ENCODE results near the gene CAPZA1.

DNA sequence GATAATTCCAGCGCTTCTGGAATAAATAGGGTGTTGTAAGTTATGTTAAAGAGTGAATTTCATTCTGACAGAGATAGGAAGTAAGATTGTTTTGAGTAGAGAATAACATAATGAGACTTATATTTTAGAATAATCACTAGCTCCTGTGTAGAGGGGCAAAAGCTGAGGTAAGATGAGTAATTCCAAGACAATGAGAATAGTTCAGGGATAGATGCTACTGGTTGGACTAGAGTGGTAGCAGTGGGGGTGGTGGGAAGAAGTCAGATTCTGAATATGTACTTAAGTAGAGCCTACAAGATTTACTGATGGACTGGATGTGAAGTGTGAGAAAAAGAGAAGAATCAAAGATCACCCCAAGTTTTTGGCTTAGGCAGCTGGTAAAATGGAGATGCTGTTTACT is 31.6 kb downstream of the CAPZA1 start:
- TF ChIP-seq PRDM15 (CRISPR knock-in tag; IDR thresholded peaks at IDR 0.05) = no peak
- no peak for TF ChIP-seq CTCF (IDR thresholded peaks at IDR 0.05)
- TF ChIP-seq MXD4 (CRISPR knock-in tag; IDR thresholded peaks at IDR 0.05; ENCODE audit: borderline replicate concordance) = no peak
- TF ChIP-seq ZNF263 (CRISPR knock-in tag; IDR thresholded peaks at IDR 0.05; ENCODE audit: low read depth) = no peak
- no peak for TF ChIP-seq CBFB (CRISPR knock-in tag; IDR thresholded peaks at IDR 0.05; ENCODE audit: low read depth)
- TF ChIP-seq SMAD4 (CRISPR knock-in tag; IDR thresholded peaks at IDR 0.05) = no peak
- no peak for TF ChIP-seq NFYB (CRISPR knock-in tag; conservative IDR thresholded peaks at IDR 0.05; ENCODE audit: low read depth)
- TF ChIP-seq TEAD4 (CRISPR knock-in tag; IDR thresholded peaks at IDR 0.05) = no peak
- no peak for TF ChIP-seq ATF1 (CRISPR knock-in tag; IDR thresholded peaks at IDR 0.05)
- TF ChIP-seq CREM (CRISPR knock-in tag; IDR thresholded peaks at IDR 0.05) = no peak
- no peak for TF ChIP-seq STAT6 (CRISPR knock-in tag; conservative IDR thresholded peaks at IDR 0.05; ENCODE audit: low read depth)
- no peak for TF ChIP-seq GABPB1 (CRISPR knock-in tag; IDR thresholded peaks at IDR 0.05)
